Esophagus muscularis mucosa (tissue), 4 donors: ENCODE measurements around the gene MYRIP. TPM values are rescaled to one million over a fixed set of nuclear protein-coding genes. Genes with fewer than 3 reads are reported as not detected.

Experiments
- DNase-seq: peaks from one replicate; pipeline ENCODE4 v3.0.0-alpha.2; 2017; ENCODE audit errors: extremely low spot score
- H3K27ac ChIP-seq, 4 donors: fragments of 200-600 bp; sonication (generic); replicated peaks in 1 of 4; 1 replicate in 3 of 4; 2 replicates in 1 of 4; pipeline ENCODE4 v1.5.1; 2016 to 2019; ENCODE audit warnings: mild to moderate bottlenecking in 1 of 4
- H3K27me3 ChIP-seq, 4 donors: fragments of 200-600 bp; sonication (generic); one replicate each; pipeline versions ENCODE4 v1.5.1 to v1.6.0; 2016 to 2019
- H3K36me3 ChIP-seq, 4 donors: fragments of 200-600 bp; sonication (generic); one replicate each; pipeline ENCODE4 v1.5.1; 2016 to 2019
- H3K4me1 ChIP-seq, 4 donors: fragments of 200-600 bp; sonication (generic); one replicate each; pipeline ENCODE4 v1.5.1; 2016 to 2019
- H3K4me3 ChIP-seq, 4 donors: fragments of 200-600 bp; sonication (generic); 1 replicate in 2 of 4; 2 replicates in 2 of 4; pipeline ENCODE4 v1.5.1; 2016 to 2019; ENCODE audit warnings: mild to moderate bottlenecking in 4 of 4, moderate library complexity in 1 of 4
- H3K9me3 ChIP-seq, 4 donors: fragments of 200-600 bp; sonication (generic); 1 replicate in 3 of 4; 2 replicates in 1 of 4; pipeline ENCODE4 v1.5.1; 2016 to 2019
- CTCF ChIP-seq, 3 experiments: fragments of 200-600 bp in 2 of 3; fragments of 450-650 bp in 1 of 3; sonication (generic) in 2 of 3; IDR thresholded peaks; one replicate each; pipeline ENCODE4 v1.5.1; 2017 to 2019; ENCODE audit warnings: antibody characterized with exemption in 3 of 3, mild to moderate bottlenecking in 2 of 3, moderate library complexity in 1 of 3
- EP300 ChIP-seq: sonication (generic); formaldehyde crosslinking; IDR thresholded peaks from one replicate; pipeline ENCODE4 v1.6.1; 2017; ENCODE audit warnings: antibody characterized with exemption
- POLR2A ChIP-seq: fragments of 450-650 bp; IDR thresholded peaks from one replicate; pipeline ENCODE4 v1.6.1; 2017; ENCODE audit warnings: antibody characterized with exemption, moderate library complexity, mild to moderate bottlenecking, low read depth
- POLR2AphosphoS5 ChIP-seq, 2 donors: sonication (generic); formaldehyde crosslinking; IDR thresholded peaks; one replicate each; pipeline ENCODE4 v1.6.1; 2017; ENCODE audit warnings: antibody characterized with exemption in 2 of 2
- WGBS: methylation state at CpG from one replicate; pipeline ENCODE4 v1.1.5; 2018; 5-methylcytosine and 5-hydroxymethylcytosine counted together
- intact Hi-C: fragments of 100-400 bp; cut with DNase I; formaldehyde crosslinking; loops from one replicate; pipeline ENCODE4 v1.15.1; 2023
- total RNA-seq, 4 donors: library from RNA; depleted of rRNA; stranded (reverse); fragments of >200 nt; gene quantifications; one replicate each; pipeline versions ENCODE4 v1.1.0 to v1.2.1, GENCODE V29; 2016

MYRIP gene
- total RNA-seq, 4 donors from 2014 or later, result 3.3 to 7.2 (median 5.8) TPM

GRCh38 chr3:39917065-39917773, 107.8 kb downstream of the MYRIP start:
- Histone ChIP-seq H3K4me1 (no peaks in the 10 kb centered on the region), H3K4me3 (no peak overlapping the region), H3K27me3 (no peaks in the 10 kb centered on the region), H3K36me3 (no peaks in the 10 kb centered on the region), H3K27ac (no peak overlapping the region), H3K9me3 (no peaks in the 10 kb centered on the region)
- no peak for DNase-seq
- 31% methylated on average over 1 of the region's 1 CpG for WGBS
- intact Hi-C loops, result no loop called here
- TF ChIP-seq EP300, result no peak
- TF ChIP-seq POLR2AphosphoS5 (IDR thresholded peaks at IDR 0.05), result no peak
- TF ChIP-seq POLR2A, result no peak
- TF ChIP-seq CTCF (IDR thresholded peaks at IDR 0.05), result no peak

- no peak for DNase-seq
- 91% methylated on average over 2 of the region's 2 CpGs for WGBS
- no peaks in the 10 kb centered on the region for H3K4me1 ChIP-seq
- H3K27me3 ChIP-seq, result no peaks in the 10 kb centered on the region
- intact Hi-C loops, result no loop called here
- no peak overlapping the region for H3K4me3 ChIP-seq
- H3K9me3 ChIP-seq, result no peaks in the 10 kb centered on the region
- H3K36me3 ChIP-seq, result no peaks in the 10 kb centered on the region
- no peak overlapping the region for H3K27ac ChIP-seq
- TF ChIP-seq POLR2AphosphoS5 (IDR thresholded peaks at IDR 0.05), result no peak
- no peak for TF ChIP-seq POLR2A
These were observed 109.9 kb downstream of the MYRIP start for GRCh38 chr3:39919281-39919680.

GRCh38 chr3:39920271-39920670, 110.9 kb downstream of the MYRIP start:
- H3K36me3 ChIP-seq, result no peaks in the 10 kb centered on the region
- no peaks in the 10 kb centered on the region for H3K4me1 ChIP-seq
- H3K9me3 ChIP-seq, result no peaks in the 10 kb centered on the region
- H3K4me3 ChIP-seq, result no peak overlapping the region
- WGBS, result 74% methylated on average over 1 of the region's 1 CpG
- TF ChIP-seq EP300 (no peak), CTCF (IDR thresholded peaks at IDR 0.05) (no peak), POLR2AphosphoS5 (IDR thresholded peaks at IDR 0.05) (no peak), POLR2A (no peak)
- intact Hi-C loops, result no loop called here
- no peak for DNase-seq
- no peaks in the 10 kb centered on the region for H3K27me3 ChIP-seq
- H3K27ac ChIP-seq, result no peak overlapping the region

- no peaks in the 10 kb centered on the region for H3K4me1 ChIP-seq
- no peak for DNase-seq
- no peak overlapping the region for H3K4me3 ChIP-seq
- TF ChIP-seq CTCF (IDR thresholded peaks at IDR 0.05), result no peak
- H3K27ac ChIP-seq, result no peak overlapping the region
- 50% methylated on average over 2 of the region's 2 CpGs for WGBS
- no peaks in the 10 kb centered on the region for H3K27me3 ChIP-seq
- intact Hi-C loops, result no loop called here
- H3K36me3 ChIP-seq, result no peaks in the 10 kb centered on the region
- H3K9me3 ChIP-seq, result peaks cover 0 to 12% (median 5%) of the 10 kb centered on the region in 4 donors
These were observed 118.1 kb downstream of the MYRIP start for GRCh38 chr3:39927479-39927878.

GRCh38 chr3:39933986-39934693, 124.7 kb downstream of the MYRIP start:
- no peaks in the 10 kb centered on the region for H3K27me3 ChIP-seq
- no peak for DNase-seq
- no peak overlapping the region for H3K4me3 ChIP-seq
- H3K9me3 ChIP-seq, result no peaks in the 10 kb centered on the region
- no peak for TF ChIP-seq POLR2AphosphoS5 (IDR thresholded peaks at IDR 0.05)
- no peak for TF ChIP-seq EP300
- intact Hi-C loops, result no loop called here
- H3K27ac ChIP-seq, result no peak overlapping the region
- no peaks in the 10 kb centered on the region for H3K36me3 ChIP-seq
- peaks cover 3 to 25% (median 13%) of the 10 kb centered on the region in 4 donors for H3K4me1 ChIP-seq
- 44% methylated on average over 1 of the region's 1 CpG for WGBS
